ENCODE measurements around the gene THSD7B. TPM values are rescaled to one million over a fixed set of nuclear protein-coding genes. Genes with fewer than 3 reads are reported as not detected.

The THSD7B gene
- total RNA-seq, 1 donor from 2014 or later: 1.2 TPM

DNA sequence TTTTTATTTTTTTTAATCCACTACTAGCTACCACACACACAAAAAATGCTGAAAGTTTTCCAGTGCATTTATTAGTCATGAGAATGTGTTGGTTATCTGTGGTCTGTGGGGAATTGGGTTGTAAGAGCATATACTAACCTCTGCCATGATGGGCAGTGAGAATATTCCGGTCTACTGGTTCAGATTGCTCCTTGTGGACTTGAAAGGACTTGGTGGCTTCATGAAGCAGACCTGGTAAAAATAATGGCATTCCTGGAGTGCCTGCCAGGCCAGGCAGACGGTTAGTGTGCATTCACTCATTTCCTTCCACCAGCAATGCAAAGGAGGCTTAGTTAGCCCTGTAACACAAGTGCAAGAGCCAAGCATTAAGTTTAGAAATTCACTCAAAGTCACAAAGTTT lies 150.8 kb downstream of the THSD7B start:
- no peaks in the 10 kb centered on the region for H3K36me3 ChIP-seq
- Mint-ChIP-seq H3K36me3 (peaks cover 2% of the 10 kb centered on the region), H3K4me3 (no peak overlapping the region), H3K4me1 (peaks cover 6% of the 10 kb centered on the region), H3K27me3 (ENCODE audit: insufficient read depth, low read depth) (peaks cover 6% of the 10 kb centered on the region), H3K27ac (no peak overlapping the region), H3K9me3 (peaks cover 9% of the 10 kb centered on the region)
- H2AFZ ChIP-seq (replicated peaks): no peak overlapping the region
- DNase-seq (ENCODE audit: low spot score): no peak
- H3K9me3 ChIP-seq (ENCODE audit: low read depth): no peaks in the 10 kb centered on the region
- H3F3A ChIP-seq (ENCODE audit: low read depth): no peaks in the 10 kb centered on the region
- TF ChIP-seq EZH2phosphoT487 (IDR thresholded peaks at IDR 0.05) (no peak), EZH2 (IDR thresholded peaks at IDR 0.05) (no peak), CTCF (IDR thresholded peaks at IDR 0.05) (no peak)
- H3K4me2 ChIP-seq: no peak overlapping the region
- H3K27me3 ChIP-seq: no peaks in the 10 kb centered on the region
- H3K4me1 ChIP-seq: no peaks in the 10 kb centered on the region
- no peaks in the 10 kb centered on the region for H3K79me2 ChIP-seq (ENCODE audit: low read depth)
- no peak overlapping the region for H3K27ac ChIP-seq
- H3K4me3 ChIP-seq: no peak overlapping the region
- no peak overlapping the region for H3K9ac ChIP-seq
- H4K20me1 ChIP-seq (ENCODE audit: low read depth): no peaks in the 10 kb centered on the region

DNA sequence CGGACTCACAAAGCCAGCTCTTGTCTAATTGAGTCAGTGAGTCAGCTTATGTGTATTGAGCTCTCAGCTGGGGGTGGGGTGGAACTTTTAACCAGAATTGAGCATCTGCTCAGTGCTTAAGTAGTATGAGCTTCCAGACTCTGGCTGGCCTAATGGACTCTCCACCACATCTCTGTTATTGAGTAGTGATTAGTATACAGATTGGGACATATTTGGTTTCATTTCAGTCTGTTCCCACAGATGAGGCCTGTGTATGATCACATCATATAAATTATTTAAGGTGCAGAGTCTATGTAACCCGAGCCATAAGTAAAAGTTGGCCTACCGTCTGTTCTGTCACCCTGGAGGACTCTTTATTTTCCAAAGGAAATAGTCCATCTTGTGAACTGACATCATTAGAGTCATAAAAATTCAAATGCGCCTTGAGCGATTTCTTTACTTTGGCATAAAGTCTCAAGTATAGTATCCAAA lies 152.1 kb downstream of the THSD7B start:
- no peak overlapping the region for H3K27ac ChIP-seq
- H3K79me2 ChIP-seq (ENCODE audit: low read depth): no peaks in the 10 kb centered on the region
- H3K27me3 ChIP-seq: no peaks in the 10 kb centered on the region
- H3K4me3 ChIP-seq: no peak overlapping the region
- H3F3A ChIP-seq (ENCODE audit: low read depth): no peaks in the 10 kb centered on the region
- no peak overlapping the region for H2AFZ ChIP-seq (replicated peaks)
- no peak overlapping the region for H3K4me2 ChIP-seq
- peaks cover 3% of the 10 kb centered on the region for H3K27me3 Mint-ChIP-seq (ENCODE audit: insufficient read depth, low read depth)
- no peaks in the 10 kb centered on the region for H3K36me3 ChIP-seq
- H3K9ac ChIP-seq: no peak overlapping the region
- H3K9me3 ChIP-seq (ENCODE audit: low read depth): no peaks in the 10 kb centered on the region
- no peaks in the 10 kb centered on the region for H4K20me1 ChIP-seq (ENCODE audit: low read depth)
- peaks cover 2% of the 10 kb centered on the region for H3K36me3 Mint-ChIP-seq
- no peak overlapping the region for H3K4me3 Mint-ChIP-seq
- H3K27ac Mint-ChIP-seq: no peak overlapping the region
- H3K4me1 Mint-ChIP-seq: peaks cover 6% of the 10 kb centered on the region
- peak; percentile 36 for DNase-seq (ENCODE audit: low spot score)
- H3K4me1 ChIP-seq: no peaks in the 10 kb centered on the region
- peaks cover 7% of the 10 kb centered on the region for H3K9me3 Mint-ChIP-seq
- TF ChIP-seq EZH2phosphoT487 (IDR thresholded peaks at IDR 0.05) (no peak), CTCF (IDR thresholded peaks at IDR 0.05) (no peak), EZH2 (IDR thresholded peaks at IDR 0.05) (no peak)

- DNase-seq (ENCODE audit: low spot score): no peak
- Histone ChIP-seq H2AFZ (replicated peaks) (no peak overlapping the region), H4K20me1 (ENCODE audit: low read depth) (no peaks in the 10 kb centered on the region), H3K27ac (no peak overlapping the region), H3K36me3 (no peaks in the 10 kb centered on the region), H3K9ac (no peak overlapping the region), H3K27me3 (no peaks in the 10 kb centered on the region), H3F3A (ENCODE audit: low read depth) (no peaks in the 10 kb centered on the region), H3K9me3 (ENCODE audit: low read depth) (no peaks in the 10 kb centered on the region), H3K4me1 (no peaks in the 10 kb centered on the region), H3K4me2 (no peak overlapping the region), H3K4me3 (no peak overlapping the region), H3K79me2 (ENCODE audit: low read depth) (no peaks in the 10 kb centered on the region)
- H3K36me3 Mint-ChIP-seq: no peaks in the 10 kb centered on the region
- H3K9me3 Mint-ChIP-seq: no peaks in the 10 kb centered on the region
- TF ChIP-seq EZH2 (IDR thresholded peaks at IDR 0.05) (no peak), CTCF (IDR thresholded peaks at IDR 0.05) (no peak), EZH2phosphoT487 (IDR thresholded peaks at IDR 0.05) (no peak)
- no peak overlapping the region for H3K4me3 Mint-ChIP-seq
- no peak overlapping the region for H3K27ac Mint-ChIP-seq
- H3K4me1 Mint-ChIP-seq: peaks cover 3% of the 10 kb centered on the region
- no peaks in the 10 kb centered on the region for H3K27me3 Mint-ChIP-seq (ENCODE audit: insufficient read depth, low read depth)
These were observed 154.3 kb downstream of the THSD7B start for GRCh38 chr2:136919682-136920081.

All from neural progenitor cell (in vitro differentiated cells).